ENCODE measurements around the gene PIP4K2B.

The PIP4K2B gene

DNA sequence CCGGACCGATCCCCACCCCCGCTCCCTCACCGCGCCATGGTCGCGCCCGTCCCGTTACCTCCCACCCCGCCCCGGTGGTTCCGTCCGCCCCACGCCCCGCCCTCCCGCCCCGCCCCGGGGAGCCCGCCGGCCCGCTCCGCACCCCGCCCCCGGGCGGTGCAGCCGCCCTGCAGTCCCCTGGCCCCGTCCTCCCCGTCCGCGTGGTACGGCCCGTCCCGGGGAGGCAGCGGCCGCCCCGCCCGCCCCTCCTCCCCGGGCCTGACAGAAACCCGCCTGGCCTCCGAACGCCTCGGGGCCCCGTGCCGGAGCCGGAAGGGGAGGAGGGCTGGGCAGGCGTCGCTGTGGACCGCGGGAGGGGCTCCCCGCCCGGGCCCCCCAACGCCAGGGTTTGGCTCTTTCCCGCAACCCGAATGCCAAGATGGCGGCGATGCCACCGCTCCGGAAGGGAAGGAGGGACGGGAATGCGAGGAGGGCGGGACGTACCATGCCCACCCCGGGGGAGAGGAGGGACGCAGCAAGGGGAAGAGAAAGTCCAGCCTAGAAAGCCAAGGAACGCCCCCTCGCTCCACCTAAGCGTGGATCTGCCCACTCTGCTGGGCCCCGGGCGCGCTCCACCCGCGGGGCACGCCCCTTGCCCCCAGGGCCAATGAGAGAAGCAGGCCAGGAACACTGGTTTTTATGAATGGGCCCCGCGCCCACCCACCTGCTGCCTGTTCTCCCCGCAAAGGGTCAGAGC is at the start of gene PIP4K2B:
Gene PIP4K2B (minus strand): TSS at position 56 of the 736 bp plus-strand sequence. CDS start 132 bp downstream, outside the sequence.
- Histone ChIP-seq H3K27me3 (ENCODE audit: low read depth, low read length) (no peaks in the 10 kb centered on the region), H3K4me3 (ENCODE audit: low read depth in 1 of 2, low read length in 2 of 2) (peak within 1 kb of the TSS; percentile 88 to 97), H3K4me1 (ENCODE audit: control insufficient read depth in 1 of 2, insufficient read depth in 2 of 2, low read length in 2 of 2) (peaks cover 18 to 27% of the 10 kb centered on the region in 2 donors), H3K9me3 (ENCODE audit: control insufficient read depth in 1 of 2, low read length in 2 of 2) (no peaks in the 10 kb centered on the region), H3K27ac (ENCODE audit: low read length) (peak within 1 kb of the TSS; percentile 53), H3K36me3 (ENCODE audit: control insufficient read depth in 1 of 2, insufficient read depth in 2 of 2, low read length in 2 of 2) (peaks cover 23 to 30% of the 10 kb centered on the region in 2 donors)

DNA sequence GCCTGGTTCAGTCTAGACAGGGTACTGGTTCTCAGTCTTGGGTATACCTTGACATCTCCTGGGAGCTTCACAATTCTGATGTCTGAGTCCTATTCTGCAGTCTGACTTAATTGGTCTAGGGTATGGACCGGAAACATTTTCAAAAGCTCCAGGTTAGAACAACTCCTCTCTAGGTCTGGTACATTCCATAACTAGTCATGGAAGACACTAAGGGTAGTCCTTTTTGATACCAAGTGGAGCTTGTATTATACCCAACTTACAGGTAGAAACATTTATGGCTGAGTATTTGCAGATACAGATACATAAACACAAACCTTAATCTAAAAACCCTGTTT is 49.2 kb upstream of the PIP4K2B start:
- Histone ChIP-seq H3K36me3 (ENCODE audit: control insufficient read depth in 1 of 2, insufficient read depth in 2 of 2, low read length in 2 of 2) (peaks cover 32 to 48% of the 10 kb centered on the region in 2 donors), H3K27me3 (ENCODE audit: low read depth, low read length) (no peaks in the 10 kb centered on the region), H3K4me1 (ENCODE audit: control insufficient read depth in 1 of 2, insufficient read depth in 2 of 2, low read length in 2 of 2) (peaks cover 18 to 24% of the 10 kb centered on the region in 2 donors), H3K27ac (ENCODE audit: low read length) (no peak overlapping the region), H3K9me3 (ENCODE audit: control insufficient read depth in 1 of 2, low read length in 2 of 2) (no peaks in the 10 kb centered on the region), H3K4me3 (ENCODE audit: low read depth in 1 of 2, low read length in 2 of 2) (no peak overlapping the region)

DNA sequence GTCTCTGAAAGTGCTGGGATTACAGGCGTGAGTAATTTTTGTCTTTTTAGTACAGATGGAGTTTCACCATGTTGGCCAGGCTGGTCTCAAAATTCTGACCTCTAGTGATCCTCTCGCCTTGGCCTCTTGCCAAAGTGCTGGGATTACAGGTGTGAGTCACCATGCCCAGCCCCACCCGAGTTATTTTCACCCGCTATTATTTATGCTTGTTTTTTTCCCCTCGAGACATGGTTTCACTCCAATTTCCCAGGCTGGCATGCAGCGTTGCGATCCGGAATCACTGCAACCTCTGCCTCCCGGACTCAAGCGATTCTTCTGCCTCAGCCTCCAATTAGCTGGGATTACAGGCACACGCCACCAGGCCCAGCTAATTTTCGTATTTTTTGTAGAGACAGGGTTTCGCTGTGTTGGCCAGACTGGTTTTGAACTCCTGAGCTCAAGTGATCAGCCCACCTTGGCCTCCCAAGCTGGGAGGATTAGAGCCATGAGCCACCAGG is 45.0 kb upstream of the PIP4K2B start:
- H3K9me3 ChIP-seq (ENCODE audit: control insufficient read depth in 1 of 2, low read length in 2 of 2) = no peaks in the 10 kb centered on the region
- no peak overlapping the region for H3K4me3 ChIP-seq (ENCODE audit: low read depth in 1 of 2, low read length in 2 of 2)
- no peaks in the 10 kb centered on the region for H3K27me3 ChIP-seq (ENCODE audit: low read depth, low read length)
- H3K27ac ChIP-seq (ENCODE audit: low read length) = no peak overlapping the region
- no peaks in the 10 kb centered on the region for H3K4me1 ChIP-seq (ENCODE audit: control insufficient read depth in 1 of 2, insufficient read depth in 2 of 2, low read length in 2 of 2)
- peaks cover 7 to 21% of the 10 kb centered on the region in 2 donors for H3K36me3 ChIP-seq (ENCODE audit: control insufficient read depth in 1 of 2, insufficient read depth in 2 of 2, low read length in 2 of 2)

DNA sequence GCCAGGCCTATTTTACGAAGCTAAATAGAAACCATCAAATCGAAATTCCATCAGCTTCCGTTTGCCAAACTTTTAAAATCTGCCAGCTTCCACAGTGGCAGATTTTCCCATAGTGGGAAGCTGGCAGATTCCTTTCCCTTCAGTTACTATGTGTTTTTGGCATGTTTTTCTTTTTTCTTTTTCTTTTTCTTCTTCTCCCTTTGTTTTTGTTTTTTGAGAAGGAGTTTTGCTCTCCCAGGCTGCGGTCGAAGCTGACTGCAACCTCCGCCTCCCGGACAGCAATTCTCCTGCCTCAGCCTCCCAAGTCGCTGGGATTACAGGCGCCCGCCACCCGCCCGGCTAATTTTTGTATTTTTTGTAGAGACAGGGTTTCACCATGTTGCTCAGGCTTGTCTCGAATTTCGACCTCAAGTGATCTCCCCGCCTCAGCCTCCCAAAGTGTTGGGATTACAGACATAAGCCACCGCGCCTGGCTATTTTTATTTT is 26.4 kb upstream of the PIP4K2B start:
- peak overlapping the region; percentile 93 to 95 for H3K4me3 ChIP-seq (ENCODE audit: low read depth in 1 of 2, low read length in 2 of 2)
- peak overlapping the region; percentile 100 for H3K27ac ChIP-seq (ENCODE audit: low read length)
- H3K9me3 ChIP-seq (ENCODE audit: control insufficient read depth in 1 of 2, low read length in 2 of 2) = no peaks in the 10 kb centered on the region
- peaks cover 2 to 14% of the 10 kb centered on the region in 2 donors for H3K36me3 ChIP-seq (ENCODE audit: control insufficient read depth in 1 of 2, insufficient read depth in 2 of 2, low read length in 2 of 2)
- no peaks in the 10 kb centered on the region for H3K27me3 ChIP-seq (ENCODE audit: low read depth, low read length)
- peaks cover 9 to 22% of the 10 kb centered on the region in 2 donors for H3K4me1 ChIP-seq (ENCODE audit: control insufficient read depth in 1 of 2, insufficient read depth in 2 of 2, low read length in 2 of 2)

DNA sequence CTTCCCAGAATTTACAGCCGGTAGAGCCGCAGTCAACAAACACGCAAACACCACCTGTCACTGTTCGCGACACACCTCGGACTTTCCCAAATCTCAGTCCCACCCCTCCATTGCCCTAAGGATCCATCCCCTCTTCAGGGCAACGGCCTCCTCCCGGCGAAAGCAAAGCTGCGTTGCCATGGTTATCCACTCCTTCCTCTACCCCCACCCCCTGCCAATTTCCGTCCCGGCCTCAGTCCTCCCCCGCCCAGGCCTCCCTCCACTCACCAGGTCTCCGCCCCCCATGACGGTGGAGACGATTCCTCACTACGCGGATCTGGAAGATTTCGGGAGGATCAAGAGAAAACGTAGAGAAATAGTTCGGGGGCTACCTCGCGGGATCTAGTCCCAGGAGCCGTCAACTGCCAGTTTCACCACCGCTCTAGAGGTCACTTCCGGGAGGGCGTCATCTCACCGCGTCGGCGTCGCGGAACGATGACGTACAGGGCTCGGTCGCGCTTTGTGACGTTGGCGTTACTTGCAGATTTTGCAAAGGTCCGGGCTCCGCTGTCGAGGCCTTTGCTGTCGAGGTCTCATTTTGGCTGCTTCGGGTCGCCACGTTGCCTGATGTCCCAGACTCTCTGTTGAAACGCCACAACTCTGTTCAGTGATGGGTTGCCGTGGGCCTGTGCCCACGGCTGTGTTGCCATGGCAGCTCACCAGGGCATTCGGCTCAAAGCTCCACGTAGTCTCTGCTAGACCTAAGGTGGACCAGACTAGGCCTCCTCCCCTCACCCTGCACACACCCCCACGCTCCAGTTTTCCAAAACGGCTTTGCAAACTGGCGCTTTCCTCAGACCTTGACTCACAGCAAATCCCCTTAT is 25.8 kb upstream of the PIP4K2B start, which contains the start of gene CWC25:
Gene CWC25 (minus strand): TSS at position 423 of the 863 bp plus-strand sequence. CDS start 138 bp downstream, at position 285.
- H3K27me3 ChIP-seq (ENCODE audit: low read depth, low read length) = no peaks in the 10 kb centered on the region
- H3K36me3 ChIP-seq (ENCODE audit: control insufficient read depth in 1 of 2, insufficient read depth in 2 of 2, low read length in 2 of 2) = peaks cover 9 to 21% of the 10 kb centered on the region in 2 donors
- H3K27ac ChIP-seq (ENCODE audit: low read length) = peak within 1 kb of the TSS; percentile 100
- H3K4me3 ChIP-seq (ENCODE audit: low read depth in 1 of 2, low read length in 2 of 2) = peak within 1 kb of the TSS; percentile 93 to 95
- no peaks in the 10 kb centered on the region for H3K9me3 ChIP-seq (ENCODE audit: control insufficient read depth in 1 of 2, low read length in 2 of 2)
- H3K4me1 ChIP-seq (ENCODE audit: control insufficient read depth in 1 of 2, insufficient read depth in 2 of 2, low read length in 2 of 2) = peaks cover 9 to 22% of the 10 kb centered on the region in 2 donors

DNA sequence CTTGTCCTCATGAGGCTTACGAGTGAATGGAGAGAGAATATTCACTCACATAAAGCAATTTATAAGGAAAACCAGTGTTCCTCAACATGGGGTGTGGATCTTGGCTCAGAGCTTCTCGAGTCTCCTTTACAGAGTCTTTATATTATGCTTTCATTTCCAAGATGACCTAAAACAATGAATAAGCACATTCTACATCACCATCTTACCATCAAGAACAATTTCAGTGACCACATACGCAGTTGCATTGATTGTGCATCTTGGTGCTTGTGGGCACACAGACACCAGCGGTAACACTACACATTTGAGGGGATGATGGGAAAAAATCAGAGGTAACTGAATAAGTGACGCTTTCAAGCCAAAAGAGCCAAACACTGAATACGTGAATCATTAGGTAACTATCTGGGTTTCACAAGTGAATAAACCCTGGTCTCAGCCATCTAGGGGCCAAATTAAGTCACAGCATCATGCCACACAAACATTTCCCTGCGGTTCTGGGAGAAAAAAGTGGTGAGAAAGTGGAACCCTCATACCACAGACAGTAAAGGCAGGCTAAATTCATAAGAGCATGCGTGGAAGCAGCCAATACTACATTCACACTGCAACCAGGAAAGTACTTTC is 16.3 kb upstream of the PIP4K2B start:
- peaks cover 31 to 52% of the 10 kb centered on the region in 2 donors for H3K36me3 ChIP-seq (ENCODE audit: control insufficient read depth in 1 of 2, insufficient read depth in 2 of 2, low read length in 2 of 2)
- no peak overlapping the region for H3K27ac ChIP-seq (ENCODE audit: low read length)

GRCh38 chr17:38809828-38810227 is 10.5 kb upstream of the PIP4K2B start:
- no peaks in the 10 kb centered on the region for H3K27me3 ChIP-seq (ENCODE audit: low read depth, low read length)
- no peaks in the 10 kb centered on the region for H3K4me1 ChIP-seq (ENCODE audit: control insufficient read depth in 1 of 2, insufficient read depth in 2 of 2, low read length in 2 of 2)
- H3K9me3 ChIP-seq (ENCODE audit: control insufficient read depth in 1 of 2, low read length in 2 of 2) = no peaks in the 10 kb centered on the region
- peaks cover 40 to 82% of the 10 kb centered on the region in 2 donors for H3K36me3 ChIP-seq (ENCODE audit: control insufficient read depth in 1 of 2, insufficient read depth in 2 of 2, low read length in 2 of 2)
- H3K27ac ChIP-seq (ENCODE audit: low read length) = no peak overlapping the region
- no peak overlapping the region for H3K4me3 ChIP-seq (ENCODE audit: low read depth in 1 of 2, low read length in 2 of 2)

More for the DNA sequence above, 16.3 kb upstream of the PIP4K2B start:
- H3K4me3 ChIP-seq (ENCODE audit: low read depth in 1 of 2, low read length in 2 of 2) = no peak overlapping the region
- H3K4me1 ChIP-seq (ENCODE audit: control insufficient read depth in 1 of 2, insufficient read depth in 2 of 2, low read length in 2 of 2) = no peaks in the 10 kb centered on the region
- H3K9me3 ChIP-seq (ENCODE audit: control insufficient read depth in 1 of 2, low read length in 2 of 2) = no peaks in the 10 kb centered on the region
- H3K27me3 ChIP-seq (ENCODE audit: low read depth, low read length) = no peaks in the 10 kb centered on the region

GRCh38 chr17:38800237-38800760 is 943 bp upstream of the PIP4K2B start:
- H3K27ac ChIP-seq (ENCODE audit: low read length) = peak overlapping the region; percentile 53
- H3K9me3 ChIP-seq (ENCODE audit: control insufficient read depth in 1 of 2, low read length in 2 of 2) = no peaks in the 10 kb centered on the region
- H3K4me1 ChIP-seq (ENCODE audit: control insufficient read depth in 1 of 2, insufficient read depth in 2 of 2, low read length in 2 of 2) = peaks cover 18 to 27% of the 10 kb centered on the region in 2 donors
- H3K27me3 ChIP-seq (ENCODE audit: low read depth, low read length) = no peaks in the 10 kb centered on the region
- peaks cover 25 to 34% of the 10 kb centered on the region in 2 donors for H3K36me3 ChIP-seq (ENCODE audit: control insufficient read depth in 1 of 2, insufficient read depth in 2 of 2, low read length in 2 of 2)
- H3K4me3 ChIP-seq (ENCODE audit: low read depth in 1 of 2, low read length in 2 of 2) = peak overlapping the region; percentile 62 to 97

- Histone ChIP-seq H3K4me1 (ENCODE audit: control insufficient read depth in 1 of 2, insufficient read depth in 2 of 2, low read length in 2 of 2) (peaks cover 18 to 27% of the 10 kb centered on the region in 2 donors), H3K27me3 (ENCODE audit: low read depth, low read length) (no peaks in the 10 kb centered on the region)
Observed at GRCh38 chr17:38798614-38799500, 499 bp downstream of the PIP4K2B start.

GRCh38 chr17:38797828-38798227 is 1.5 kb downstream of the PIP4K2B start:
- Histone ChIP-seq H3K36me3 (ENCODE audit: control insufficient read depth in 1 of 2, insufficient read depth in 2 of 2, low read length in 2 of 2) (peaks cover 14 to 21% of the 10 kb centered on the region in 2 donors), H3K27ac (ENCODE audit: low read length) (peak overlapping the region; percentile 50), H3K4me1 (ENCODE audit: control insufficient read depth in 1 of 2, insufficient read depth in 2 of 2, low read length in 2 of 2) (peaks cover 18 to 27% of the 10 kb centered on the region in 2 donors), H3K4me3 (ENCODE audit: low read depth in 1 of 2, low read length in 2 of 2) (peak overlapping the region; percentile 88 to 97), H3K9me3 (ENCODE audit: control insufficient read depth in 1 of 2, low read length in 2 of 2) (no peaks in the 10 kb centered on the region), H3K27me3 (ENCODE audit: low read depth, low read length) (no peaks in the 10 kb centered on the region)

More at GRCh38 chr17:38798614-38799500, 499 bp downstream of the PIP4K2B start:
- Histone ChIP-seq H3K36me3 (ENCODE audit: control insufficient read depth in 1 of 2, insufficient read depth in 2 of 2, low read length in 2 of 2) (peaks cover 20 to 25% of the 10 kb centered on the region in 2 donors), H3K9me3 (ENCODE audit: control insufficient read depth in 1 of 2, low read length in 2 of 2) (no peaks in the 10 kb centered on the region), H3K27ac (ENCODE audit: low read length) (peak overlapping the region; percentile 50), H3K4me3 (ENCODE audit: low read depth in 1 of 2, low read length in 2 of 2) (peak overlapping the region; percentile 88 to 97)

All from muscle layer of duodenum (tissue), 2 donors.